ENCODE results near the gene LRRC25.
A peak's percentile ranks its signal among the peaks of the same experiment; 100 is the strongest.

- peak in 4 of 5 experiments; percentile 57 to 67 (median 59) for TF ChIP-seq CTCF (IDR thresholded peaks at IDR 0.05 in 4 of 5, conservative IDR thresholded peaks at IDR 0.05 in 1 of 5)
- TF ChIP-seq POLR2A (IDR thresholded peaks at IDR 0.05): peak; percentile 59 to 60
Observed at GRCh38 chr19:18419195-18419698, 21.8 kb upstream of the LRRC25 start, which contains the start of gene SSBP4.
